Transverse colon (tissue), 4 donors: ENCODE results near the gene BBX. TPM values are rescaled to one million over a fixed set of nuclear protein-coding genes. Genes with fewer than 3 reads are reported as not detected.

ENCODE experiments used
- DNase-seq: peaks from one replicate; pipeline ENCODE4 v3.0.0-alpha.2; 2019
- H3K27ac ChIP-seq, 4 donors: fragments of 200-600 bp; sonication (generic); 2 replicates each; pipeline ENCODE4 v1.5.1; 2016 to 2018; ENCODE audit warnings: inconsistent platforms in 4 of 4
- H3K27me3 ChIP-seq: fragments of 200-600 bp; sonication (generic); 2 replicates; pipeline ENCODE4 v1.5.1; 2017; ENCODE audit warnings: inconsistent platforms
- H3K36me3 ChIP-seq, 4 donors: fragments of 200-600 bp; sonication (generic); 2 replicates each; pipeline ENCODE4 v1.5.1; 2017 to 2019; ENCODE audit warnings: inconsistent platforms in 4 of 4
- H3K4me1 ChIP-seq, 4 donors: fragments of 200-600 bp; sonication (generic); 2 replicates each; pipeline ENCODE4 v1.5.1; 2017 to 2020; ENCODE audit warnings: inconsistent platforms in 4 of 4
- H3K4me3 ChIP-seq, 4 donors: fragments of 200-600 bp; sonication (generic); 1 replicate in 1 of 4; 2 replicates in 3 of 4; pipeline versions ENCODE4 v1.5.1 to v1.6.1; 2017 to 2019; ENCODE audit warnings: inconsistent platforms in 4 of 4
- H3K9me3 ChIP-seq, 2 donors: fragments of 200-600 bp; sonication (generic); 2 replicates each; pipeline ENCODE4 v1.5.1; 2017 to 2019; ENCODE audit warnings: inconsistent platforms in 2 of 2
- CTCF ChIP-seq, 5 experiments: fragments of 200-600 bp in 3 of 5; fragments of 450-650 bp in 2 of 5; sonication (generic) in 3 of 5; IDR thresholded peaks; 1 replicate in 2 of 5; 2 replicates in 3 of 5; pipeline ENCODE4 v1.5.1; 2016 to 2017; ENCODE audit warnings: antibody characterized with exemption in 5 of 5, inconsistent platforms in 3 of 5, mild to moderate bottlenecking in 2 of 5, moderate library complexity in 1 of 5
- EP300 ChIP-seq: sonication (generic); formaldehyde crosslinking; IDR thresholded peaks from one replicate; pipeline ENCODE4 v1.6.1; 2017; ENCODE audit warnings: antibody characterized with exemption, low read depth
- POLR2A ChIP-seq: fragments of 450-650 bp; IDR thresholded peaks from one replicate; pipeline ENCODE4 v1.6.1; 2016; ENCODE audit warnings: antibody characterized with exemption, mild to moderate bottlenecking, moderate library complexity
- POLR2AphosphoS5 ChIP-seq, 3 donors: sonication (generic); formaldehyde crosslinking; IDR thresholded peaks; one replicate each; pipeline ENCODE4 v1.6.1; 2016; ENCODE audit warnings: antibody characterized with exemption in 3 of 3
- WGBS, 2 donors: methylation state at CpG; one replicate each; pipeline ENCODE4 v1.1.5; 2018; ENCODE audit warnings: low coverage in 1 of 2; 5-methylcytosine and 5-hydroxymethylcytosine counted together
- in situ Hi-C, 4 donors: fragments of 200-750 bp; cut with MboI; loops; one replicate each; pipeline versions ENCODE4 v1.15.0 to v1.15.1; 2017; ENCODE audit warnings: low sequenced_read_pairs in 3 of 4, low pct_ligation_motif_present in 1 of 4, low pct_unique_long_range_greater_than_20kb in 1 of 4
- intact Hi-C: fragments of 100-400 bp; cut with DNase I; formaldehyde crosslinking; loops from one replicate; pipeline ENCODE4 v1.15.1; 2023; ENCODE audit warnings: low total_unique reads
- total RNA-seq, 4 donors: library from RNA; depleted of rRNA; stranded (reverse); fragments of >200 nt; gene quantifications; one replicate each; pipeline ENCODE4 v1.1.0, GENCODE V29; 2016

BBX gene
- total RNA-seq, 4 donors from 2014 or later, result 22.5 to 39.6 (median 33.1) TPM

GRCh38 chr3:107765524-107765923, 242.8 kb downstream of the BBX start:
- Histone ChIP-seq H3K4me1 (no peaks in the 10 kb centered on the region), H3K4me3 (no peak overlapping the region), H3K27ac (no peak overlapping the region), H3K9me3 (no peaks in the 10 kb centered on the region), H3K36me3 (no peaks in the 10 kb centered on the region), H3K27me3 (no peaks in the 10 kb centered on the region)
- intact Hi-C loops, result no loop called here
- no peak for TF ChIP-seq EP300
- TF ChIP-seq POLR2AphosphoS5 (IDR thresholded peaks at IDR 0.05), result no peak
- no peak for TF ChIP-seq CTCF (IDR thresholded peaks at IDR 0.05)
- TF ChIP-seq POLR2A, result no peak
- DNase-seq, result no peak
- in situ Hi-C loops, result no loop called here
- WGBS, 2 donors, result 97 to 100% methylated on average over 2 to 6 of the region's 6 CpGs

GRCh38 chr3:107767897-107768605, 245.3 kb downstream of the BBX start:
- Histone ChIP-seq H3K4me1 (no peaks in the 10 kb centered on the region), H3K27me3 (no peaks in the 10 kb centered on the region), H3K27ac (no peak overlapping the region), H3K9me3 (no peaks in the 10 kb centered on the region), H3K36me3 (no peaks in the 10 kb centered on the region), H3K4me3 (no peak overlapping the region)
- 78 to 88% methylated on average over 6 to 8 of the region's 8 CpGs for WGBS, 2 donors
- intact Hi-C loops, result no loop called here
- in situ Hi-C loops, result no loop called here
- TF ChIP-seq CTCF (IDR thresholded peaks at IDR 0.05), result no peak
- no peak for TF ChIP-seq EP300
- no peak for TF ChIP-seq POLR2A
- TF ChIP-seq POLR2AphosphoS5 (IDR thresholded peaks at IDR 0.05), result no peak
- DNase-seq, result no peak

- no peaks in the 10 kb centered on the region for H3K9me3 ChIP-seq
- DNase-seq, result no peak
- in situ Hi-C loops, result no loop called here
- no peaks in the 10 kb centered on the region for H3K4me1 ChIP-seq
- no peaks in the 10 kb centered on the region for H3K27me3 ChIP-seq
- TF ChIP-seq EP300, result no peak
- no peak for TF ChIP-seq POLR2AphosphoS5 (IDR thresholded peaks at IDR 0.05)
- TF ChIP-seq POLR2A, result no peak
- TF ChIP-seq CTCF (IDR thresholded peaks at IDR 0.05), result no peak
- WGBS, 2 donors, result 91 to 100% methylated on average over 3 of the region's 3 CpGs
- H3K27ac ChIP-seq, result no peak overlapping the region
- H3K36me3 ChIP-seq, result peaks cover 0 to 10% (median 1%) of the 10 kb centered on the region in 4 donors
- H3K4me3 ChIP-seq, result no peak overlapping the region
- intact Hi-C loops, result no loop called here
These were observed 247.1 kb downstream of the BBX start for GRCh38 chr3:107769882-107770281.

DNA sequence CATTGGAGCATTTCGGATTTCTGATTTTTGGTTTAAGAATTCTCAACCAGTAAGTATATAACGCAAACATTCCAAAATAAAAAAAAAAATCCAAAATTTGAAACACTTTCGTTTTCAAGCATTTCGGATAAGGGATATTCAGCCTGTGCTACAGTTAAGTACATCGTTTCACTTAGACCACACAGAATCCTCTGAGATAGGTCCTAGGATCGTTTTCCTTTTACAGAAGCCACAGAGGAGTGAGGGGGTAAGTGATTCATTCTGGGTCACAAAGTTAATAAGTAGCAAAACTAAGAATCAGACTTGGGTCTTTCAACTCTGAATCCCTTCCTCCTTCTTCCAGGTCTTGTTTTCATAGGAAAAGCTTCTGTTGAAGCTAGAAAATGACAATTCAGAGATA, 249.3 kb downstream of the BBX start:
- Histone ChIP-seq H3K4me3 (no peak overlapping the region), H3K36me3 (peaks cover 0 to 17% (median 2%) of the 10 kb centered on the region in 4 donors), H3K9me3 (no peaks in the 10 kb centered on the region), H3K27ac (no peak overlapping the region), H3K4me1 (no peaks in the 10 kb centered on the region), H3K27me3 (no peaks in the 10 kb centered on the region)
- in situ Hi-C loops (no loop called here), intact Hi-C loops (no loop called here)
- 76 to 91% methylated on average over 2 to 6 of the region's 6 CpGs for WGBS, 2 donors
- no peak for DNase-seq
- TF ChIP-seq EP300, result no peak
- TF ChIP-seq POLR2A, result no peak
- TF ChIP-seq POLR2AphosphoS5 (IDR thresholded peaks at IDR 0.05), result no peak
- TF ChIP-seq CTCF (IDR thresholded peaks at IDR 0.05), result no peak
